MCF 10A (cell line): ENCODE results near the gene RAI1. TPM values are rescaled to one million over a fixed set of nuclear protein-coding genes. Genes with fewer than 3 reads are reported as not detected.

Source experiments
- BruUV-seq: library from RNA; stranded (reverse); fragments of 400-500 nt; replicated peaks from 2 replicates; lab custom pipeline; 2021; lab: Mats Ljungman, UMichigan
- CTCF ChIA-PET: fragments of 300-600 bp; sonication (Branson Sonifier 250); formaldehyde crosslinking; extraction: SDS; loops from one replicate; lab custom pipeline; 2021; ENCODE audit warnings: antibody characterized with exemption, inconsistent platforms; lab: Yijun Ruan, JAX
- POLR2A ChIA-PET: fragments of 300-600, 350-650 bp; sonication (Branson Sonifier 250); formaldehyde crosslinking; extraction: SDS; loops from one replicate; lab custom pipeline; 2020; ENCODE audit warnings: antibody characterized with exemption, inconsistent platforms; lab: Yijun Ruan, JAX
- DNase-seq: peaks from one replicate; pipeline ENCODE4 v3.0.0-alpha.2; 2018; ENCODE audit not compliant: unreplicated experiment
- H3K27ac Mint-ChIP-seq: one replicate; pipeline ENCODE4 v1.8.0; 2022; ENCODE audit warnings: mild to moderate bottlenecking, low read depth, mixed read lengths; ENCODE audit not compliant: unreplicated experiment
- H3K27me3 Mint-ChIP-seq: one replicate; pipeline ENCODE4 v1.8.0; 2022; ENCODE audit warnings: mixed read lengths; ENCODE audit not compliant: insufficient read depth, unreplicated experiment
- H3K36me3 Mint-ChIP-seq: one replicate; pipeline ENCODE4 v1.8.0; 2022; ENCODE audit warnings: mild to moderate bottlenecking, moderate library complexity, mixed read lengths; ENCODE audit not compliant: insufficient read depth, unreplicated experiment
- H3K4me1 Mint-ChIP-seq: one replicate; pipeline ENCODE4 v1.8.0; 2022; ENCODE audit warnings: mixed read lengths; ENCODE audit not compliant: insufficient read depth, unreplicated experiment
- H3K4me3 Mint-ChIP-seq: one replicate; pipeline ENCODE4 v1.8.0; 2022; ENCODE audit warnings: mild to moderate bottlenecking, moderate library complexity, mixed read lengths; ENCODE audit not compliant: unreplicated experiment
- H3K9me3 Mint-ChIP-seq: one replicate; pipeline ENCODE4 v1.8.0; 2022; ENCODE audit warnings: mixed read lengths; ENCODE audit not compliant: unreplicated experiment
- CTCF ChIP-seq: fragments of 200-600 bp; IDR thresholded peaks from one replicate; pipeline ENCODE4 v1.8.0; 2022; ENCODE audit warnings: antibody characterized with exemption, mild to moderate bottlenecking; ENCODE audit not compliant: unreplicated experiment
- intact Hi-C: fragments of 100-400 bp; cut with micrococcal nuclease; formaldehyde crosslinking; loops from 2 replicates; pipeline ENCODE4 v1.14.1; 2022
- total RNA-seq: library from RNA; stranded (reverse); gene quantifications from 2 replicates; pipeline ENCODE4 v1.2.3, GENCODE V29; 2022

RAI1 gene
- total RNA-seq, 1 experiment from 2014 or later = 30.4 TPM

DNA sequence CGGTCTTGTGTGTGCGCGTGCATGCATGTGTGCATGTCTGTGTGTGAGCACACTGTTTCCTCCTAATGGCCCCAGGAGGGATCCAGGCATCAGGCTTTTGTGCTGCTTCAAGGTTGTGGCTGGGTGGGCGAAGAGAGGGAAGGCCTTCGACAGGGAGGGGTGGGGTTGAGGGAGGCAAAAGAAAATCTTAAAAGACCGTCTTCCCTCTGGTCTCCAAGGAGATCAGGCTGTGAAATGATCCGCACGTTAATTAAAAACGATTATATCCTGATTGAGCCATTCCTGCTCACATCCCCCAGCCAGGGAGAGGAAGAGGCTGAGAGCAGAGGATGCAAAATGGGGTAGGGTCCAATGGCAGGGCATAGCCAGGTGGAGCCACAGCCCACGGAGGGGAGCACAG lies 46.9 kb downstream of the RAI1 start:
- DNase-seq = no peak
- Mint-ChIP-seq H3K4me1 (peaks cover 37% of the 10 kb centered on the region), H3K27ac (peak overlapping the region; percentile 87), H3K4me3 (peak overlapping the region; percentile 36), H3K36me3 (peaks cover 19% of the 10 kb centered on the region), H3K27me3 (no peaks in the 10 kb centered on the region), H3K9me3 (no peaks in the 10 kb centered on the region)
- BruUV-seq = no TSS peak
- CTCF ChIA-PET = interaction anchor here (0.6 to 2.2 kb wide), 9 partner anchors 8 to 151 kb away, joined by 3 to 13 read pairs (median 4); no protein-coding TSS in a partner anchor
- intact Hi-C loops = loop anchor here (2.0 kb wide), 1 partner anchor 47 kb away; no protein-coding TSS in a partner anchor
- TF ChIP-seq CTCF = no peak
- POLR2A ChIA-PET = interaction anchor here (0.6 to 2.3 kb wide), 10 partner anchors 11 to 868 kb away, joined by 3 to 14 read pairs (median 4); partner anchors contain the start of gene DRC3

GRCh38 chr17:17728550-17729251 lies 47.4 kb downstream of the RAI1 start:
- intact Hi-C loops = loop anchor here (2.0 kb wide), 1 partner anchor 46 kb away; no protein-coding TSS in a partner anchor
- ChIA-PET POLR2A (interaction anchor here (0.5 to 2.3 kb wide), 13 partner anchors 11 to 868 kb away, joined by 3 to 14 read pairs (median 4); partner anchors contain the start of gene DRC3), CTCF (interaction anchor here (0.5 to 2.2 kb wide), 15 partner anchors 9 to 235 kb away, joined by 3 to 13 read pairs (median 3); no protein-coding TSS in a partner anchor)
- Mint-ChIP-seq H3K4me1 (peaks cover 37% of the 10 kb centered on the region), H3K9me3 (no peaks in the 10 kb centered on the region), H3K27me3 (no peaks in the 10 kb centered on the region), H3K4me3 (peak overlapping the region; percentile 36), H3K27ac (peak overlapping the region; percentile 87), H3K36me3 (peaks cover 17% of the 10 kb centered on the region)
- BruUV-seq = no TSS peak
- DNase-seq = peak; percentile 89
- TF ChIP-seq CTCF = no peak

GRCh38 chr17:17729620-17730249 lies 48.5 kb downstream of the RAI1 start:
- intact Hi-C loops = loop anchor here (2.0 kb wide), 1 partner anchor 45 kb away; no protein-coding TSS in a partner anchor
- POLR2A ChIA-PET = interaction anchor here (1.3 to 2.3 kb wide), 3 partner anchors 9 to 18 kb away, joined by 6 to 14 read pairs (median 6); no protein-coding TSS in a partner anchor
- Mint-ChIP-seq H3K27me3 (no peaks in the 10 kb centered on the region), H3K4me3 (no peak overlapping the region), H3K27ac (no peak overlapping the region), H3K36me3 (peaks cover 17% of the 10 kb centered on the region), H3K9me3 (no peaks in the 10 kb centered on the region), H3K4me1 (peaks cover 37% of the 10 kb centered on the region)
- peak; percentile 50 for TF ChIP-seq CTCF
- CTCF ChIA-PET = interaction anchor here (0.6 to 1.7 kb wide), 8 partner anchors 10 to 24 kb away, joined by 3 to 8 read pairs (median 4); no protein-coding TSS in a partner anchor
- peak; percentile 57 for DNase-seq
- BruUV-seq = no TSS peak
